OCI-LY1 (cell line): ENCODE data around the gene PEX13.

ENCODE experiments used
- H2AFZ ChIP-seq: fragments of 200-600 bp; sonication (generic), shearing (Covaris generic); 2 replicates; pipeline ENCODE4 v1.6.0; 2014; ENCODE audit warnings: antibody characterized with exemption, mild to moderate bottlenecking, low read length
- H3F3A ChIP-seq: fragments of 200-600 bp; sonication (generic), shearing (Covaris generic); 2 replicates; pipeline ENCODE4 v1.6.0; 2014; ENCODE audit warnings: mild to moderate bottlenecking, antibody characterized with exemption, low read length, moderate library complexity; ENCODE audit not compliant: insufficient read depth
- H3K27ac ChIP-seq: fragments of 200-600 bp; sonication (generic); 2 replicates; pipeline ENCODE4 v1.5.1; 2014; ENCODE audit warnings: low read length, mixed run types, mild to moderate bottlenecking, low read depth; ENCODE audit not compliant: poor library complexity, severe bottlenecking
- H3K27me3 ChIP-seq: fragments of 200-600 bp; sonication (generic); 2 replicates; pipeline ENCODE4 v1.6.0; 2014; ENCODE audit warnings: antibody characterized with exemption, mild to moderate bottlenecking, low read length, moderate library complexity; ENCODE audit not compliant: insufficient read depth
- H3K36me3 ChIP-seq: fragments of 200-600 bp; sonication (generic); 2 replicates; pipeline ENCODE4 v1.6.1; 2014; ENCODE audit warnings: mild to moderate bottlenecking, antibody characterized with exemption, low read length, moderate library complexity, mixed read lengths; ENCODE audit not compliant: insufficient read depth
- H3K4me1 ChIP-seq: fragments of 200-600 bp; sonication (generic); 2 replicates; pipeline ENCODE4 v1.5.1; 2014; ENCODE audit warnings: mild to moderate bottlenecking, low read length, moderate library complexity; ENCODE audit not compliant: insufficient read depth, severe bottlenecking
- H3K4me2 ChIP-seq: fragments of 200-600 bp; sonication (generic), shearing (Covaris generic); 2 replicates; pipeline ENCODE4 v1.6.1; 2014; ENCODE audit warnings: low read length
- H3K4me3 ChIP-seq: fragments of 200-600 bp; sonication (generic); 2 replicates; pipeline ENCODE4 v1.5.1; 2014; ENCODE audit warnings: low read length, low read depth, mild to moderate bottlenecking, mixed read lengths; ENCODE audit not compliant: poor library complexity, severe bottlenecking
- H3K79me2 ChIP-seq: fragments of 200-600 bp; shearing (Covaris generic); 2 replicates; pipeline ENCODE4 v1.6.1; 2016; ENCODE audit warnings: mixed run types, low read length, mixed read lengths; ENCODE audit not compliant: insufficient read depth
- H3K9ac ChIP-seq: fragments of 200-600 bp; sonication (generic), shearing (Covaris generic); 2 replicates; pipeline ENCODE4 v1.6.1; 2014; ENCODE audit warnings: mild to moderate bottlenecking, low read length, mixed read lengths
- H3K9me2 ChIP-seq: fragments of 200-600 bp; sonication (generic), shearing (Covaris generic); 2 replicates; pipeline ENCODE4 v1.6.1; 2014; ENCODE audit warnings: low read depth, mild to moderate bottlenecking, low read length, mixed read lengths
- H3K9me3 ChIP-seq: fragments of 200-600 bp; shearing (Covaris generic); 2 replicates; pipeline ENCODE4 v1.6.1; 2014; ENCODE audit warnings: low read length, mixed read lengths
- H4K20me1 ChIP-seq: fragments of 200-600 bp; sonication (generic), shearing (Covaris generic); 2 replicates; pipeline ENCODE4 v1.6.0; 2016; ENCODE audit warnings: mild to moderate bottlenecking, low read length; ENCODE audit not compliant: insufficient read depth
- CTCF ChIP-seq: fragments of 200-600 bp; sonication (generic), shearing (Covaris generic); IDR thresholded peaks from 2 replicates; pipeline ENCODE4 v1.5.1; 2017; ENCODE audit warnings: mild to moderate bottlenecking, antibody characterized with exemption, low read length, moderate library complexity, mixed read lengths
- EZH2 ChIP-seq: fragments of 200-600 bp; sonication (generic), shearing (Covaris generic); IDR thresholded peaks from 2 replicates; pipeline ENCODE4 v1.8.0; 2017; ENCODE audit warnings: borderline replicate concordance, mixed run types, mild to moderate bottlenecking, antibody characterized with exemption, low read length, moderate library complexity, mixed read lengths

Gene PEX13

GRCh38 chr2:60974652-60975051, 42.9 kb upstream of the PEX13 start:
- Histone ChIP-seq H3K4me2 (no peak overlapping the region), H3K9me3 (no peaks in the 10 kb centered on the region), H3K4me1 (peaks cover 80% of the 10 kb centered on the region), H3K9me2 (no peaks in the 10 kb centered on the region), H3K9ac (no peak overlapping the region), H3K4me3 (no peak overlapping the region), H3K27ac (peak overlapping the region; percentile 94), H4K20me1 (no peaks in the 10 kb centered on the region), H3K36me3 (no peaks in the 10 kb centered on the region), H3K79me2 (no peaks in the 10 kb centered on the region), H3K27me3 (no peaks in the 10 kb centered on the region), H3F3A (peaks cover 6% of the 10 kb centered on the region), H2AFZ (no peak overlapping the region)
- TF ChIP-seq CTCF (no peak), EZH2 (no peak)

- no peak overlapping the region for H2AFZ ChIP-seq
- no peaks in the 10 kb centered on the region for H3K9me2 ChIP-seq
- peaks cover 6% of the 10 kb centered on the region for H3F3A ChIP-seq
- no peaks in the 10 kb centered on the region for H3K9me3 ChIP-seq
- no peaks in the 10 kb centered on the region for H3K79me2 ChIP-seq
- no peaks in the 10 kb centered on the region for H4K20me1 ChIP-seq
- H3K4me3 ChIP-seq, result no peak overlapping the region
- no peaks in the 10 kb centered on the region for H3K36me3 ChIP-seq
- no peak overlapping the region for H3K4me2 ChIP-seq
- H3K27ac ChIP-seq, result peak overlapping the region; percentile 66
- TF ChIP-seq EZH2 (no peak), CTCF (no peak)
- no peak overlapping the region for H3K9ac ChIP-seq
- H3K4me1 ChIP-seq, result peaks cover 79% of the 10 kb centered on the region
- H3K27me3 ChIP-seq, result no peaks in the 10 kb centered on the region
Observed at GRCh38 chr2:60976256-60976850, 41.2 kb upstream of the PEX13 start.

GRCh38 chr2:60976875-60977561, 40.5 kb upstream of the PEX13 start:
- no peak overlapping the region for H3K4me2 ChIP-seq
- H3K9me3 ChIP-seq, result no peaks in the 10 kb centered on the region
- no peaks in the 10 kb centered on the region for H3K9me2 ChIP-seq
- H3K9ac ChIP-seq, result no peak overlapping the region; the same call in 1 of the 2 replicates
- H3K79me2 ChIP-seq, result no peaks in the 10 kb centered on the region
- no peak overlapping the region for H2AFZ ChIP-seq
- peak overlapping the region; percentile 66 for H3K27ac ChIP-seq
- H3K36me3 ChIP-seq, result no peaks in the 10 kb centered on the region
- H3K27me3 ChIP-seq, result no peaks in the 10 kb centered on the region
- peaks cover 72% of the 10 kb centered on the region for H3K4me1 ChIP-seq
- TF ChIP-seq EZH2, result no peak
- TF ChIP-seq CTCF, result no peak
- peaks cover 6% of the 10 kb centered on the region for H3F3A ChIP-seq
- no peak overlapping the region for H3K4me3 ChIP-seq
- H4K20me1 ChIP-seq, result no peaks in the 10 kb centered on the region
